GM18909 (cell line): ENCODE data around the gene B3GNT9.

Experiments
- ATAC-seq: cut with Tn5 transposase; IDR thresholded peaks from one replicate; pipeline ENCODE4 v1.9.1; 2021; ENCODE audit warnings: mild to moderate bottlenecking; ENCODE audit not compliant: unreplicated experiment, poor library complexity

Gene B3GNT9

GRCh38 chr16:67186550-67186950 lies 35.8 kb upstream of the B3GNT9 start:
- ATAC-seq = no peak

DNA sequence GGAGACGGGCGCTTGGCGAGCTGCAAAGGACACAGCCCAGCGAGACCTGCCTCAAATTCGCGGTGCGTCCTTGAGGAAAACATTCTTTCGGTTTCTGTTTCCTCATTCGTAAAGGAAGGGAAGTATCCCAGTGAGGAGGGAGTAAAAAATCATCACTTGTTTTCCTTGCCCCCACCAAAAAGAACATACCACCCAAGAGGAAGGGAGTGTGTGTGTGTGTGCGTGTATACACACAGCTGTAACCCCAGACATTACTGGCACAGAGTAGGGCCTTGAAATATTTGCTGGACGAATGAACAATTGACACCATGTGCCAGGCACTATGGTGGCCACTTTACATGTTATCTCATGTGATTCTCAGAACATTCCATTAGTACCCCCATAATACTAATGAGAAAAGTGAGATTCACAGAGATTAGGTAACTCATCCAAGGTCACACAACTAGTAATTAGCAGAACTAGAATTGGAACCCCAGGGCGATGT lies 34.9 kb upstream of the B3GNT9 start:
- no peak for ATAC-seq

DNA sequence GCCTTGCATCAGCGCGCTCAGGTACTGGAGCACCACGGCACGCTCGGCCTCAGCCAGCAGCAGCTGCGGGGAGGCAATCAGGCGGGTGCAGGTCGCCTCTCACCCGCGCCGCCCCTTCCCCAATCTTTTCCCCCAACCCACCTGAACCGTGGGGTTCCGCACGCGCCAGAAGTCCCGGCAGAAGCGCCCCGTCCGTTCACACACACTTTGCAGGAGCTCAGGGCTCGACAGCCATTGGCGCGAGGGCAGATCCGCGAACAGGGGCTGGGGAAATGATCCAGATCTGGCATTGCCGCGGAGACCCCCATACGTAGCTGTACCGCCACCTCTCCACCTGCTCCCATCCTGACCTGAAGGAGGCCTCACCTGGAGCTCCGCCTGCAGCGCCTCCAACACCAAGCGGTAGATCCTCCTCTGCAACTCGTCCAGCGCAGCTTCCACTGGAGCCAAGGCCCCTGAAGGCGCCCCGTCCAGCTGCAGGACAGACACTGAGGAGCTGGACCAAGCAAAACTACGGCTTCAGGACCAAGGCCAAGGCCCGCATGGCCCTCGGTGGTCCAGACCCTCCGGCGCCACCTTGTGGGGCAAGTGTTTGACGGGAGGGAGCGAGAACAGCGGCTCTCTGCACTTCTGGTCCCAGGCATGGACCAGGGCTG lies 34.3 kb upstream of the B3GNT9 start:
- ATAC-seq = no peak

- no peak for ATAC-seq
Observed at GRCh38 chr16:67184453-67184994, 33.7 kb upstream of the B3GNT9 start.

DNA sequence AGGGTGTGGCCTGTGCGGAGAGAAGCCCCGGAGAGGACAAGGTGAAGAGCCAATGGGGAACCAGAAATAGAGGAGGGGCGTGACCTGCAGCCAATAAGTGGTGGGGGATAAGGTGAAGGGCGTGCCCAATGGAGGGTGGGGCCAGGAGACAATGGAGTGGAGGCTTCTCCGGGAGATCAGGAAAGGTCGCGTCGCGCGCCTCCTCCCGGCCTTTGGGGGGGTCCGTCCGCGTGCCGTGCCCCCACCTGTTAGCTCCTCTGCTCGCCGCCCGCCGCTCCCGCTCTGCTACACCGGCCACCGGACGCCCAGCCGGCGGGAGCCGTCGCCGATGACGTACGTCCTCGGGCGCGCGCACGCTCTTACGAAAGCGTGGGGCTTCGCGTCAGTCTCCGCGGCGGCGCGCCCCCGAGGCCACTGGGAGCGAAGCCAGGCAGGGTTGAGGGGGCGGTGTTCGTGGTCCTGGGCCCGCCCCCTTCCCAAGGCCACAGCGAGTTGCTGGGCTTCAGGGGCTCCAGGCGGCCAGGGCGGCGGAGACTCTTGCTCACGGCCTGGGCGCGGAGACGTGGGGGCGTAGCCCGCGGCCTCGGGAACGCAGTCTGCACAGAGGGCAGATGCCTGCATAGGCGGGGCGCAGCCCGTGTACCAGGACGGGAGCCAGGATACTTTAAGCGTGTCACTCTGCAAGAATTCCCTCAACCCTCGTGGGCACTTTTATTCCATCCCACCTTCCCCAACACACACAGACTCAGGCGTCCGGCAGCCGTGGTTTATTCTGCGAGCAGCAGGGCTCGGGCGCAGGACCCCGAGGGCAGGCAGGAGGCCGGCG lies 33.0 kb upstream of the B3GNT9 start, which contains the start of gene MATCAP1:
Gene MATCAP1, minus strand, starts transcription at position 337 of the 826 bp plus-strand sequence. CDS start 3,353 bp downstream, outside the sequence.
- ATAC-seq = peak; percentile 94

DNA sequence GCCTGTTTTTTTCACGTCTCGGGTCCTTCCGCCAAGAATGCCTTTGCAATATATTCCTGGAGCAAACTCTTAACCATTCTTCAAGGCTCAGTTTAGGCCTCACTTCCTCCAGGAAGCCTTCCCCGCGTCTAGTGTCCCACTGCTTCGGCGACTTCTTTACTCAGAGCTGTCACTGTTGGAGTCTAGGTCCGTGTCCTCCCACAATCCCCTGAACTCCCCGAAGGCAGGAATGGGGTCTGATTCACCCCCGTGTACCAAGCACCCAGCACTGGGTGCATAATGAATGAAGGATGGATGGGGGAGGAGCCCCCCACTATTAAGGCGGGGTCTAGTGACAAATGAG lies 32.5 kb upstream of the B3GNT9 start:
- ATAC-seq = no peak

- ATAC-seq = no peak
Observed at GRCh38 chr16:67182288-67182687, 31.5 kb upstream of the B3GNT9 start.

GRCh38 chr16:67181346-67181745 lies 30.5 kb upstream of the B3GNT9 start:
- ATAC-seq = no peak

DNA sequence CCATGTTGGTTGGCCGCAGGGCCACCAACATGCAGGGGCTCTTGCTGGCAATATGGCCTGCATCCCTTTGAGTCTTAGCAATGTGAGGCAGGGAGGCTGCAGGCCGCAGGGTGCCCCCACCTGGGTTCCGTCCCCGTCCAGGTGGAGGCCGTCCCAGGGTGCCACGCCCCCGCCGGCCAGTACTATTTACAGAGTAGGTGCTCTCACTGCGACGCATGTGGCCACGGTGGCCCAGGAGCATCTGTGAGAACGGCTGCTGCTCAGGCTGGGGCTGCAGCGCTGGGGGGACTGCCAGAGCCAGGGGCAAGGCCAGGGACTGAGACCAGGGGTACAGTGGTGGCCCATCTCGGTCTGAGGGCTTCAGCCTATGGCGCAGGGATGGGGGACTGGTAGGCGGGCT lies 29.4 kb upstream of the B3GNT9 start:
- no peak for ATAC-seq

GRCh38 chr16:67179421-67180080 lies 28.8 kb upstream of the B3GNT9 start:
- no peak for ATAC-seq

DNA sequence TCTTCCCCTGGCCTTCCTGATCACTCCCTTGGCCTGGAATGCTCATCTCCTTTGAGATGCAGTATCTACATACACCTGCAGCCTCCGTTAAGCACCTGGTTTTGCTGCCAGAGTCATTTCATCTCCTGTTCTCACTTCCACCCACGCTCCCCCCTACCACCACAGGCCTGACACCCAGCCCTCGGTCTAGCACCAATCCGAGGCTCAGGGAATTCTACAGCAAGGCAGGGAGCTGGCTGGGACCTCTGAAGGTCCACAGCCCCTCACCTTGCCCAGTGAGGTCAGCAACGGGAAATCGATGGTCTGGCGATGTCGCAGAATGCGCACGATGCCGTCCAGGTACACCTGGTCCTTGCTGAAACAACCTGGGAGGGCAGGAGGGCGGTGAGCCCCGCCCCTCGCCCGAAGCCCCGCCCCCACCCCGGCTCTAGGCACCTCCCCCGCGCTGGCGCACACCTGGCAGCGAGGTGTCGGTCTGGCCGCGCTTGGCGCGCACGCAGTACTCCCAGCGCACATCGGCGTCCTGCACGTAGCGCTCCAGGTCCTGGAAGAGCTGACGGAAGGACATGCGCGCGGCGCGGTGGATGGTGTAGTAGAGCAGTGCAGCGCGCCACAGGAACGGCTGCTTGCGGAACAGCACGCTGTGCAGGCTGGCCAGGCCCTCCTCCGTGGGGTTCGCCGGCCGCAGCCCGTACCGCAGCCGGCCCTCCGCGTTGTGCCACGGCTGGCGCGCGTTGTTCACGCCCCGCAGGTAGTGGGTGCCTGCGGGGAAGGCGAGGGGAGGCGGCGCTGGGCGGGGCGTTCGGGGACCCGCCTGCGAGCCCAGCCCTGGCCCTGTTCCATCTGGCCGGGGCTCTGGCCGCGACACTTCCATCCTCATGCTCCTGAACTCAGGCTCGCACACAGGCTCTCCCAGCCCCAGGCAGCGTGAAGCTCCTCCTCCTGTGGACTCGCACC lies 27.2 kb upstream of the B3GNT9 start:
- ATAC-seq = no peak

GRCh38 chr16:67176662-67177061 lies 25.9 kb upstream of the B3GNT9 start:
- no peak for ATAC-seq

GRCh38 chr16:67174706-67175231 lies 24.0 kb upstream of the B3GNT9 start:
- ATAC-seq = no peak

GRCh38 chr16:67173808-67174705 lies 23.3 kb upstream of the B3GNT9 start:
- ATAC-seq = peak; percentile 48

DNA sequence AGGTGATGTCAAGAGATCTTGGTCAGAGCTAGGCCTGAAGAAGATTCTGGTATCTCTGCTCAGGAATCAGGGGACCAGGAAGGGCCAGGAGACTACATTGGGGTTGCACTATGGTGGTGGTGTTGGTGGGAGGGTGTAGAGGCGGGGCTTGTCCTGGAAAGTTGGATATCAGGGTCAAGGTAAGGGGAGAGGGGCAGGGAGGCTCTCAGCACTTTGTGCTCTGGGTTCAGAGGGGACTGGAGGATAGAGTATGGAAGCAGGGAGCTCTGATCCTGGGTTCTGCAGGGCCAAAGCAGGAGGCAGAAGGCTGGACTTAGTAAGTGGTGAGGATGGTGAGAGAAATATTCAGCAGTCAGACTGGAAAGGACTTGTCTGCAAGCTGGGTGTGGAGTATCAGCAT lies 22.5 kb upstream of the B3GNT9 start:
- ATAC-seq = no peak

GRCh38 chr16:67170949-67171649 lies 20.3 kb upstream of the B3GNT9 start:
- ATAC-seq = no peak

DNA sequence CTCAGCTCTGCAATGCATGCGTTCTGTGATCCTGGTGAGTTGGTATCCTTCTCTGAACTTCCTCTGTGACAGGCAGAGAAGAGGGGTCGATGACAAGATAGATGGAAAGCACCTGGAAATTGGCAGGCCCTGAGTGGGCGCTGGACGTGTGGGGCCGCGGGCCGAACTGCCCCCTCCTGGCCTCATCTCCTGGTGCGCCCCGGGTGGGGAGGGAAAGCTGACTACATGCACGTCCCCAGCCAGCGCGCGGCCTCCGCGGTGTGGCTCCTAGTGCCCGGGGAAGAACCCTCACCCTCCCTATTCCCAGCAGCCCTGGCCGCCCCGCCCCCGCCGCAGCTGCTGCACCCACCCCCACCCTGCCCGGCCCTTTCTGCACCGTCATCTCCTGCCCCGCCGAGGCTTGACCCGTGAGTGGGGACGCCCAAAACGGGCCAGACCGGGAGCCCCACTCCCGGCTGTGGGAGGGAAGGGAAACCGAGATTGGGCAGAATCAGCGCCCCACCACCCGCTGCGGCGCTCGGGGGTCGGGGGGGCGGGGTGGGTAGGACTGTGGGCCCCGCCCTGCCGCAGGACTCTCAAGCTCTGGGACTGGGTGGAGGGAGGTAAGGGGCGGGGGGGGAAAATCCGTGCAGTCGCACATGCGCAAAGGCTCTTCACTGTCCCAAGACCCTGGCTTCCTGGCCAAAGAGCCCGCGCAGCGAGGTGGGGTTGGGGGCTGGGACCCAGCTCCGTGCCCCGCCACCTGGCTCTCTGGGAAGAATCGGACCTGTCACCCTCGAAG lies 19.6 kb upstream of the B3GNT9 start, which contains the start of gene NOL3:
Gene NOL3, plus strand, starts transcription at position 371 of the 781 bp plus-strand sequence.
- peak; percentile 42 for ATAC-seq
